ENCODE results near the gene FIGLA.

FIGLA gene

DNA sequence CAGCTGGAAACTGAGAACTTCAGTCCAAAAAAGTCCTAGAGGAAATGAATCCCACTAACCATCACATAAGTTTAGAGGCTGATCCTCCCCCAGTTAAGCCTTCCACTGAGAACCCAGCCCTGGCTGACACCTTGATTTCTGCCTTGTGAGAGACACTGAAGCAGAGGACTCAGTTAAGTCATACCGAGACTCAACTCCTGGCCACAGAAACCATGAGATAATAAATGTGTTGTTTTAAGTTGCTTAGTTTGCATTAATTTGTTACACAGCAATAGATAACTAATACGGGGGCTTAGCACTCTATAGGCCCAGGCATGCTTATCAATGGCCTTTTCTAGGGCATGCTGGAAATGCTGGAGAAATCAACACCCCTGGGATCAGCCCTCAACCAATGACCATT is 19.0 kb downstream of the FIGLA start:
- DNase-seq, result no peak

DNA sequence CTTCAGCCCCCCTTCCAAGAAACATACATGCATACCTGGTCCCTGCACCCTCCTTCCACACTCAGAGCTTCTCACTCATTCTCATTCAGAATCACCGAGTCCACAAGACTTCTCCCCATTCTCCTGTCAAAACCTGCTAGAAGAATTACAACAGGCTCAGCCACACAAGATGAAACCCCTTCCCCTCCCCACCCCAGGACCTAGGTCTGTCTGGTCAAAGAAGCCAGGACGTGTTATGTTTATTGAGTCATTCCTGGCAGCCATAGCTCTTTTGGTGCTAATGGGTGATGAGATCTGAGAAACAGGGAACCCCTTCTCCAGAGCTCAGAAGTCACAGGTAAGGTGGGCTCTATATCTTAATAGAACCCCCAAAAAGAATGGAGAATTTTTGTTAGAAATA is 21.0 kb downstream of the FIGLA start:
- DNase-seq, result no peak

DNA sequence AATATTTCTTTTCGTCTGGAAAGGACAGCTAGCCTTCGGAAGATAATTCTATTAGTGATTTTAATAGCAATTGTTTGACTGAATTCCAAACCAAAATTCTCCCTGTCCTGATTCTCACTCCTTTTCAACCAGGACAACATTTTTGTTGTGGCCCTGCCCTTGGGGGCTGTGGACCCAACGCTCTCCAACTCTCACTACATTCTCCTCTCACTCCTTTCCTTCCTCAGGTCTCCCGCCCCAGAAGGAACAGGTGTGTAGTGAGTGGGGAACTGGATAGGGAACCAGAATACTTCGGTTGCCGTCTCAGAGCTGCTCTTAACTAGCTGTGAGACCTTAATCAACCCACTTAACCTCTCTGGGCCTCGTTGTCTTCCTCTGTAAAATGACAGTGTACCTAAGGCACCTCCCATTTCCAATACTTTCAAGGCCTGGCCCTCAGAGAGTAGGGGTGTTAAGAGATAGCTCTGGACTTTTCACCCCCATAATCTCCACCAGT is 21.8 kb downstream of the FIGLA start:
- no peak for DNase-seq

DNA sequence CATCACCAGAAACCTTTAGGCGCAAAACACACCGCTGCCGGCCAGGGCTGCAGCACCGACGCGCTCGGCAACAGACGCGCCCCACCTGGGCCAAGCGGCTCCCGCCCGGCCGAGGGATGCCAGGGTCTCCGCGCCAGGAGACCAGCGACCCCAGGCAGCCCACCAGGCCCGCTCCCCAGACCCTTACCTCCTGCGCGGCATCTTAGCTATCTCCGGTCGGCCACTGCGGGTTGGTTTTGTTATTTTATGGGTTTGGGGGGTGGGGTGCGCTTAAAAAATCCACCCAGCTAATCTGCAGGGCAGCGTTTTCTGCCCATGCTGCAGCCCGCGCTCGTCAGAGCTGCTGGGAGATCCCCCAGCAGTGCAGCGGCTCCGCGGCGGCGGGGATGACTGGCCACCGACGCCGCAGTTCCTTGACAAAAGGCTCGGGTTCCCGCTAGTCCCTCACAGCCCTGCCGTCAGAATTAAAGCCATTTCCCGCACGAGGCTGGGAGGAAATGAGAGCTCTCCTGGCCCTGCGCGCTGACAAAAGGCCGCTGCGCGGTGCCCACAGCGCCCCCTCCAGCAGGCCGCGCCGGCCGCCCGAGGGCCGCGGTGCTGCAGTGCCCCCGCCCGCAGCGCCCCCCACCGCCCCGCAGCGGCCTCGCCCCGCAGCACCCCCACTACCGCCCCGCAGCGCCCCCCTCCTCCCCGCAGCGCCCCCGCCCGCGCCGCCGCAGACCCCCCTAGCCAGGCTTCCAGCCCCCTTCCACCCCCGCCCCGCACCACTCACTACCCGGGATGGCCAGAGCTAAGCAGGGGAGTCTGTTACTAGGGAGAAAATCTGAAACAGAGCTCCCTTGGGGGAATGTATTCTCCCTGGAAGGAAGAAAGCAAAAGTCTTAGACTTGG is 22.5 kb downstream of the FIGLA start, which contains the start of gene ADD2:
Gene ADD2 (minus strand): TSS at position 502 of the 891 bp plus-strand sequence. CDS start 61,792 bp downstream, outside the sequence.
- DNase-seq, result peak; percentile 58

DNA sequence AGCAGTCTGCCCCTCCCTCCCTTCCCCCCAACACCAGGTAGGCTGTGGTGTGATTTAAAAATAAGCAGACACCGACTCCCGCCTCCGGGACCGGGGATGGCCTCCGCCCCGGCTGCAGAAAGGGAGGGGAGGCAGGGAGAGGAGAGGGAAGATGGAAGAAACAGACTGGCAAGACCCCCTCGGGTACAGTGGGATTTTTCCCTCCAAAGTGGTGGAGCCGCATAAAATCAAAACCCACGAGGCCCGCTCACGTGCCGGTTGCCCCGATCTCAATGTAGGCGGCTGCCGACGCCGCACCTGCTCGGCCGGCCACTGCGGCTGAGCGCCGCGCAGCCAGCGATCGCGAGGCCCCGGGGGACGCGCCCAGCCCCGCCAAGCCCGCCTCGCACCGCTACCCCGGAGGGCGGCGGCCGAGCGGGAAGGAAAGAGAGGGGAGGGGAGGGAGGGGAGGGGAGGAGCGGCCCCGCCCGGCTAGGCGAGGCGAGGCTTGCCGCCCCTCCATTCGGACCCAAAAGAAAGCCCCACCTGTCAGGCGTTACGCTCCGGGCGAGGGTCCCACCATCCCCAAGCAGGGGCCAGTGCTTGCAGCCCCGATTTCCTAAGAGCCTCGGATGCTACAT is 23.3 kb downstream of the FIGLA start:
- DNase-seq, result no peak

DNA sequence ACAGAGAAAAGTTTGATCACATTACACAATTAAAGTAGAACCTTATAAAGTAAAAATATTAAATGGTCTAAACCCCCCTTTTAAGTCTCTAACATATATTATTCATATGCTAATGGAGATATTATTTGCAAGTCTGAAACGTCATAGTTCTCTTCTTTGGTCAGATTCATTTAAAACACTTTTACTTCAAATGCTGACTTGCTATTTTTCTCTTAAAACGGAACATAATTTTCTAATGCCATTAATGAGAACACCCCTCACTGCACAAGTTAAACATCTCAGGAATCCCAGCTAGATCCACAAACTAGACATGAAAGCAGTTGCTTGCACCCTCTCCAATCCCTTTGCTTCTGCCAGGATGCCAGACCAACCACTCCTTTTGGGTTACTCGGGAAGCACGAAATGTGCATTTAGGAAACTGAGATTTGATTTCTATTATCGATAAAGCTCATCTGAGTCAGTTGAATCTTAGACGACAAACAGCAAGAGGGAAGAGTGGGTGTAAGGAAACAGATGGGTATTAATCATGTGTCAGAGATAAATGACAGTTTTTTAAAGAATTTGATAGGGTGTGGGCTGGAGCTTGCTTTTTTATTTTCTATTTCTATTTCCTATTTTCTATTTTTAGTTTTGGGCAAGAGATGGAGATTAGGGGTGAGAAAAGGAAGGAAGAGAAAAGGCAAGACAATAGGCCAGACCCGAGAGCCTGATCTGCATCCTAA is 23.9 kb downstream of the FIGLA start:
- DNase-seq, result no peak

DNA sequence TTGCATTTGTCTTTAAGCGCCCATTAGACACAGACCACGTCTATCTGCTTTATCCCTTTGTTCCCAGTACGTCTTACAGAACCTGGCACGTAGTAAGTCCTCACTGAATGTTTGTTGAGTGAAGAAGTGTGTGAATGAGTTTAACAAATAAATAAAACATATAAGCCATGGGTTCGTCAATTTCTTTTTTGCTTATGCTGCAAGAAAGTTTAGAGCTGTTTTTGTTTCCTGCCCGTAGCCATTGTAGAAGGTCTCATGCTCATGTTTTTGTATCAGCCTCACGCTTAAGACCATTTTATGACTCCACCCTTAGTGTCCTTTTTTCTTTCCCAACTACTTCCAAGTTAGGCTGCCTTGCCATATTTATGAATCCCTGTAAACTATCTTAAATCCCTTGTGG is 24.9 kb downstream of the FIGLA start:
- no peak for DNase-seq

DNA sequence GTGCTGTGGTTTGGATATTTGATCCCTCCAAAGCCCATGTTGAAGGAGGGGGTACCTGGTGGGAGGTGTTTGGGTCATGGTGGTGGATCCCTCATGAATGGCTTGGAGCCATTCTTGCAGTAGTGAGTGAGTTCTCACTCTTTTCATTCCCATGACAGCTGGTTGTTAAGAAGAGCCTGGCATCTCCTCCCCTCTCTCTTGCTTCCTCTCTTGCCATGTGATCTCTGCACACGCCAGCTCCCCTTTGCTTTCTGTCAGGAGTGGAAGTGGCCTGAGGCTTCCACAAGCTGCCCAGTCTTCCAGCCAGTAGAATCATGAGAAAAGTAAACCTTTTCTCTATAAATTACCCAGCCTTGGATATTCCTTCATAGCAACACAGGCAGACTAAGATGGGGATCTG is 31.0 kb downstream of the FIGLA start:
- no peak for DNase-seq

DNA sequence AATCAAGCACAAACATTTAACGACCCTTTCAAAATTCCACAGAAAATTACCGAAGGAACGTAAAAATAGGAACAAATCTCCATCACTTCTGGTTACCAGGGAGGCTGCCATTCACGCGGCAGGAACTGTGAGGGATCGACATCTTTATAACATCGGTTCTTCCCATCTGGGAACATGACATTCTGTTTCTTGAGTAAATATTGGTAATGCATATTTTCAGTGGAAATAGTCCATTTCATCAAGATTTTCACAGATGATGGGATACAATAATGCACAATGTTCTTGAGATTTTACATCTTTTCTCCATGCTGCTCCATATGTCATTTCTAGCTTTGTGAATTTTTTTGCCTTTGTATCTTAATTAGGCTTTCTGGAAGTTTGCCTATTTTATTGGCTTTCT is 32.5 kb downstream of the FIGLA start:
- no peak for DNase-seq

DNA sequence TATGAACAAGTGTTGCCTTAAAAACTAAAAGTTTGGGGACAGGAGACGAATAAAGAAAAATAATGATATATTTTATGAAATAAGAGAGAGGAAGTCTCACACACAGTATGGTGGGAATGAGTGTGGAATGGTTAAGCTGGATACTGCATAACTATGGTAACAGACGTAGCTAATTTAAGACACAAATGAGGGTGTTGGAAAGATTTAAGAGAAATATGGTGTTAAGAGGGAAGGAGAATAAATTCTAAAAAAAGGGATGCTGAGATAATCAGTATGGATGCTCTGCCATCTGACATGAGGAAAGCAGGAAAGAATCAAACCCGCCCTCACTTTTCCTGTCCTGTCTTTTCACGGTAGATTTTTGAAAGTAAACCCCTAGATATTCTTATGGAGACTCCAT is 33.1 kb downstream of the FIGLA start:
- DNase-seq, result no peak

DNA sequence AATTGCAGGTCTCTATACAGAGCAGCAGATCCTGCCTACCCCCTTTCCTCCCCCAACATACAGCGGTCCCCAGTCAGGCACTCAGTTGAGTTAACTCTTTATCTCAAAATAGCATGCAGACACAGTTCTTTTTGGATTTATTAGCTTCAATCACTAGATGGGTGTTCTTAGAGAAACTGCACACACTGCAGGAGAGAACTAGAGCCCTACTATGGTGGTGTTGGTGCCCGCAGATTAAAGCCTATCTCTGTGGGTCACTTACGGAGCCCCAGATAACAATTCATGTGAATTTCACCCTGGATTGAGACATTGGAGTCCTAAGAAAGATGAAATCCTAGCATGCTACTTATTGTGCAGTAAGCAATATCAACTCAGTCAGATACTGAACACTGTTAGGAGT is 34.3 kb downstream of the FIGLA start:
- DNase-seq, result no peak

DNA sequence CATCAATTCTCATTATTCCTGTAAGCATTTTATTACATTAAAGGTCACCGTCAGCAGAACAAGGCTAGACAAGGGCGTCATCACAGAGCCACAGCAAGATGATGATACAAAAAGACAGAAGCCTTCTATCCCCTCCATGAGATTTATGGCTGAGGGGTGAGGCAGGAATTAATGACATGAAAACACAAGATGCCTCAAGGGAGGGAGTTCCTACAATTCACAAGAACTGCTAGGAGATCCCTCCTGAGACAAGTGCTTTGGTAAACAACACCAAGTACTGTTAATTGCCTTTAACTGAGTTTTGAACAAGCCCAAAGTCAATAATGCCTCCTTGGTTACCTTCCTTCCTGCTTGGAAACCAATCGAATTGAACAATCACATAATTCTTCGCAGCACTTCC is 36.5 kb downstream of the FIGLA start:
- no peak for DNase-seq

DNA sequence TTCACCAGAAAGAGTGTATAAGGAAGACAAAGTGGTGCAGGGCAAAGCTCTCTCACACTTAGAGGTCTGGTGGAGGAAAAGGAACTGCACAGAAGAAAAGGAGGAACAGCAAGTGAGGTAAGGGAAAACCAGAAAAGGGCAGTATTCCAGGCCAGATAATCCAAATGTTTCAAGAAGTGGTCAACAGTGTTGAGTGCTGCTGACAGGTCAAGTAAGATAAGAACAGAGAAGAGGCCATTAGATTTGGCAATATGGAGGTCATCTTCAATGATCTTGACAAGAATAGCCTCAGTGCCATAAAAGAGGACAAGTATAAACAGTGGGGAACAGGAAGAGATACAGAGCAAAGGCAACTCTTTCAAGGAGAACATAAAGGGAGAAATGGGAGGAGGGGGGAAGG is 37.4 kb downstream of the FIGLA start:
- DNase-seq, result no peak

DNA sequence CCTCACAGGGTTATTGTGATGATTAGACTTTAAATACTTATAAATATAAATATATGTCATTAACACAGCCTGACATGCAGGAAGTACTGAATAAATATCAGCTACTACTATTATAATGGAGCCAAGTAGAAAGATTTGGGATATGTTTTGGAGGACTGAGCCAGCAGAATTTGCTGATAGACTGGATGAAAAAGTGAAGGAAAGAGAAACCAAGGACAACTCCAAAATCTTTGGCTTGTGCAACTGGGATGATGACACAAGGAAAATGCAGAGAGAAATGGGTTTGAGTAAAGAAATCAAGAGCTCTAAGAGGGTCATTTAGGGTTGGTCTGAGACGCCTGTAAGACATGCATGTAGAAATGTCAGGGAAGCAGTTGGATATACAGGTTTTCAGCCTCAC is 38.0 kb downstream of the FIGLA start:
- no peak for DNase-seq

DNA sequence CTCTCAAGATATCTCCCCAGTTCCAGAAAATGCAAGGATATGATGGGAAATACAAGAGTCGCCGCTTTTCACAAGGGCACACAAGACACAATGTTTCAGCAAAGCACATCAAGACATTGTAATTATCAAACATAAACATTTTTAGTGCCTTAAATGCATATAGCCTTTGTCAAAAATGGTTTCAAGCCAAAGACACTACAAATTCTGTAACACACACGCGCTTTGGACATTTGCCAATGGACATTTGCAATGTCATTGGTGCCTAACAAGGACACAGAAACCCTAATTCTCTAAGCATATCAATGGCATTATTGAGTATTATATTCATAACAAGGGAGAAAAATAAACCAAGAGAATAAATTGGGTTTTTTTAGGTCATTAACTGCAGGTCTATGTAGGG is 38.6 kb downstream of the FIGLA start:
- DNase-seq, result no peak

DNA sequence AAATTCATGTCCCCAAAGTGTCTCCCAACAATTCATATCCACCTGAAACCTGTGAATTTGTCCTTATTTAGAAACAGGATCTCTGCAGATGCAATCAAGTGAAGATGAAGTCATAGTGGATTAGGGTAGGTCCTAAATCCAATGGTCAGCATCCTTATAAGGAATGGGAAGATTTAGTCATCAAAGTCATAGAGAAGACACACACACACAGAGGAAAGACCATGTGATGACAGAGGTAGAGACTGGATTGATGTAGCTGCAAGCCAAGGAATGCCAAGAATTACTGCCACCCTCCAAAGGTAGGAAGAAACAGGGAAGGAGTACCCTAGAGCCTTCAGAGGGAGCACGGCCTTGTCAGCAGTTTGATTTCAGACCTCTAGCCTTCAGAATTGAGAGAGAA is 40.1 kb downstream of the FIGLA start:
- no peak for DNase-seq

DNA sequence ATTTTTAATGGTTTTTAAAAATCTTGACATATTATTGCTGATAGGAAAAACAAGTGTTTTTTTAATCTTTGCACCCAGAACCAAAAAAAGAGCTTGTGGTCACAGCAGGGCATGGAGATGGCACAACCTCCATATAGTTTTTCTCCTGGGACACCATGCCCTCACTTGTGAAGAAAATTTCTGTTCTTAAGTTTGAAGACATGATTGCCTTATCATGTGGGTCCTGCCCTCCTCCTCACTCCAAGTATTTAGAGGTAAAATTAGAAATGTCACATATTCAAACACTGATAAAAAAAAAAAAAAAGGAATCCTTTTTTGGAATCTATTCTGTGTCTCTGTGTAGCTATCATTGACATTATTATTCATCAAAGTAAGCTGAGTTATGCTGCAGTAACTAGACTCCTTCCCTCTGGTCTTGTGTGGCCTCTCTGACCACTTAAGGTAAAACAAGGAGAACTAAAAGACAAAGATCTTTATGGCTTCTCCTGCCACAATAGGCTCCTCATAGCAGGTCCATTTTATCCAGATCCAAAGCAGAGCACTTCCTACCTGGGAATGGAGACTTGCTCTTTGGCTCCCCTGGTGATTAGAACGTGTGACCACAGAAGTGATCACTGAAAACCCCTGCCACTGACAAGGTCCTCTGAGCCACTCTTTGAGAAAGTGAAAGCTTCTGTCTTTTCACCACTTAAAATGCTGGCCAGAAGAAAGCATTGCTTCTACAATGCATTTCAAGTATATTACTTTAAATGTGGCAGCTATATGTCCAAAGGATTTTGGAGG is 42.2 kb downstream of the FIGLA start:
- no peak for DNase-seq

DNA sequence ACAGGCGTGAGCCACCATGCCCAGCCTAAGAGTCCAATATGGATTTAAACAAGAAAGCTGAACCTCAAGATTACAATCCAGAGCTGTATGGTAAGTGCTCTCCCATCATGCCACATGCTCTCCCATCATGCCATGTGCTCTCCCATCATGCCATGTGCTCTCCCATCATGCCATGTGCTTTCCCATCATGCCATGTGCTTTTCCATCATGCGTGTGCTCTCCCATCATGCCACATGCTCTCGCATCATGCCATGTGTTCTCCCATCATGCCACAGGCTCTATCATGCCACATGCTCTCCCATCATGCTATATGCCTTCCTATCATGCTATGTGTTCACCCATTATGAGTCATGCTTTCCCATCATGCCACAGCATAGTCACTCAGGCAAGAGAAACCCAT is 43.2 kb downstream of the FIGLA start:
- no peak for DNase-seq

DNA sequence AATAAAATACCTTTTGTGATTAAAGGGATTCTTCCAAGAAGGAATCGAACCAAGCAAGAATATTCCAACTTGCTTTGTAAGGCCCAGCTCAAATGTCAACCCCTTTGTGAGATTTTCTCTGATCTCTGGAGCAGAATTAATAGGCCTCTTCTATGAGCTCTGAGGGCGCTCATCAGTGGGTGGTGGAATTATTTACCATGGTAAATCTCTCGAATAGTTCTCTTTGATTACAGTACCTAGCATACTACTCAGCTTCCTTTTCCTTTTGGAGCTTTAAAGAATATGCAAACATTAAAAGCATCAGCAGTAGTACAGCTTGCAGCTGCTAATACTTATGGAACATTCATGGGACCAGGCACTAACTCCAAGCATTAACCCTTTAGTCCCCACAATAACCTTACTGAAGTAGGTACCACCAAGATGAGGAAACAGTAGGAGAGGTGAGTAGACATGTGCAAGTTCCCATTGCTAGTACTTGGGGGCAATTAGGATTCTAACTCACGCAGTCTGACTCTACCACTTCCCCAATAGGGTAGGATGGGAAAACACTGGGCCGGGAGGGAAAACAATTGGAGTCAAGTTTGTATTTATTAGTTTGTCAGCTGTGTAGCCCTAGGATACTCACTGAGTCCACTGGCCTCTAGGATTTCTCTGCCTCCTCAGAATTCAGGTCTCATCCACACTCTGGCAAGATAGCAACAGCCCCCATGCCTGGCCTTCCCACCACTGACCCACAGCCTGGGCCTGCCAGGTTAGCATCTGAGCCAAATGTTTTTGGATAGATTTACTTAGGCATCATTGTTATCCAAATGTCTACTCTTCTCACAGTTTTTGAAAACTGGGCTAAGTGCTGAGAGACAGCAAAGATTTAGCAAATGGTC is 44.1 kb downstream of the FIGLA start:
- no peak for DNase-seq

DNA sequence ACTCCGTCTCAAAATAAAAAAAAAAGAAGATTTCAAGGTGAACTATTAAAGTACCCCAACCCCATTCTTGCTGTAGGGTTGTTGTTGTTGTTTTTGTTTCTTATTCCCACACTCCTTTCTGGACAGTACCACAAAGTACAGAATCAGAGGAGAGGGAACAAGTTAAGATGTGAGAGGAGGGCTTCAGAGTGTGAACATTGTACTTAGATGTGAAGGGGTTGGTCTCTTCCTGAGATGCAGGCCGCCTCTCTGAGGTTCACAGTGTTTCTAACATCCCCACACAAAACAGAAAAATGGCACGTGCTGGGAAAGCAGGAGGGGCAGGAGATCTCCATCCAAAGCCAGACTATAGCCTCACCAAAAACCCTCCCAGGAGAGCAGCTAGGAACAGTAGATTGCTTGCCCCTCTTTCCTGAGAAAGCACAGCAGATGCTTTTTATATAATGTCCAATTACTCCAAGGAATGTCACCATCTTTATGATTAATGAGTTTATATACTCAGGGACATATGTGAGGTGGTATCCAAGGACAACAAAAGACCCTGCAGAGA is 45.1 kb downstream of the FIGLA start:
- no peak for DNase-seq

DNA sequence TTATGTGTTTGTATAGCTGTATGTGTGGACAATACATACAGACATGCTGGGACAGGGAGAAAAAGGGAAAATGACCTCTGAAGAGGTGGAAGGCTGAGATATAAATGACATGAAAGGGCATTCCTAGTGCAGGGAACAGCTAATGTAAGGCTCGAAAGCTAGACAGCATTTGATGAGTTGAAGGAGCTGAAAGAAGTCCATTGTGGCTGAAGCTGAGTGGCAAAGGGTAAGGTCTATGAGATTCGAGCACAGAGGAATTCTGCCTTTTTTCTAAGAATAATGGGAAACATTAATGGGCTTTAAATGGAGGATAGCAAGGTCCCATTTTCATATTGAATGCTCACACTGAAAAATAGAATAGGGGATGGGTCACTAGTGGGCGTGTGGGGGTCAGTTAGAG is 46.0 kb downstream of the FIGLA start:
- no peak for DNase-seq

DNA sequence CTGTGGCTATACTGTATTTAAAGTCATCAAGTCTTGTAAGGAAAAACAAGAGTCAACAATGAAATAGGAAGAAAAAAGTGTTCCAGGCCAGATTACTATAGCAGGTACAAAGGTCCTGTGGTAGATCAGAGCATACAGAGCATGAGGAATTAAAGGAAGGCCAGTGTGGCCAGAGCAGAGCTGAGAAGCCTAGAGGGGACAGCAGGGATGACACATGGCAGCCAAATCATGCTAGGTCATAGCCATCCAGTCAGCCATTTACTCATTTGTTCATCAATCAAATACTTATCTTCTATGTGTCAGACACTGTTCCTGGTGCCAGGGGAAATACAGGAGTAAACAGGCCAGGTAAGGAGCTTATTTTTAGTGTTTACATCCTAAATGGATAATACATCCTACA is 46.8 kb downstream of the FIGLA start:
- no peak for DNase-seq

Data from DMS 273 treated with DMSO at 0.1 percent for 48 hours (cell line).